HepG2 (cell line): ENCODE results near the gene C3orf18. TPM values are rescaled to one million over a fixed set of nuclear protein-coding genes. Genes with fewer than 3 reads are reported as not detected.

ENCODE experiments used
- HNRNPK ChIP-seq: fragments of 200-400 bp; formaldehyde crosslinking; IDR thresholded peaks from 2 replicates; pipeline ENCODE4 v1.6.1; 2018; ENCODE audit warnings: low read length, low read depth, moderate library complexity, mild to moderate bottlenecking; ENCODE audit not compliant: poor library complexity, severe bottlenecking
- NFKB2 ChIP-seq: sonication (generic); formaldehyde crosslinking; IDR thresholded peaks from 2 replicates; pipeline ENCODE4 v1.4.0; 2020; ENCODE audit warnings: missing genetic modification reagents, borderline replicate concordance
- PHF21A ChIP-seq: sonication (generic); formaldehyde crosslinking; IDR thresholded peaks from 2 replicates; pipeline ENCODE4 v1.5.0; 2020; ENCODE audit warnings: mild to moderate bottlenecking, missing genetic modification reagents
- PHF8 ChIP-seq: sonication (generic); formaldehyde crosslinking; IDR thresholded peaks from 2 replicates; pipeline ENCODE4 v1.5.0; 2020; ENCODE audit warnings: missing genetic modification reagents
- SP140L ChIP-seq: sonication (generic); formaldehyde crosslinking; IDR thresholded peaks from 2 replicates; pipeline ENCODE4 v1.4.0; 2020; ENCODE audit warnings: missing genetic modification reagents, borderline replicate concordance
- SP2 ChIP-seq: sonication (generic); formaldehyde crosslinking; IDR thresholded peaks from 2 replicates; pipeline ENCODE4 v1.5.1; 2020; ENCODE audit warnings: mild to moderate bottlenecking, missing genetic modification reagents
- TMF1 ChIP-seq: sonication (generic); formaldehyde crosslinking; IDR thresholded peaks from 2 replicates; pipeline ENCODE4 v1.8.1; 2022; ENCODE audit warnings: low read depth, missing genetic modification reagents
- ZNF205 ChIP-seq: IDR thresholded peaks from 2 replicates; pipeline ENCODE4 v1.6.1; 2018; ENCODE audit warnings: missing biosample characterization, missing genetic modification reagents
- ZNF781 ChIP-seq: sonication (generic); formaldehyde crosslinking; IDR thresholded peaks from 2 replicates; pipeline ENCODE4 v1.5.1; 2020; ENCODE audit warnings: borderline replicate concordance, mild to moderate bottlenecking, missing genetic modification reagents; ENCODE audit errors: not compliant biosample characterization
- ZSCAN9 ChIP-seq: IDR thresholded peaks from 2 replicates; pipeline ENCODE4 v1.6.1; 2016; ENCODE audit warnings: borderline replicate concordance
- polyA plus RNA-seq, 8 experiments: library from polyadenylated mRNA; depleted of rRNA in 3 of 8; stranded (reverse) in 7 of 8; unstranded in 1 of 8; fragments of >200 nt; fragmentation: Illumina TruSeq in 4 of 8; extraction: Trizol in 4 of 8; gene quantifications; 2 replicates each; pipeline versions ENCODE4 v1.2.1 to v1.2.3, GENCODE V29; 2011 to 2016; ENCODE audit warnings: low read depth in 4 of 8, missing spikeins in 1 of 8, mixed read lengths in 1 of 8; ENCODE audit not compliant: insufficient read depth in 1 of 8
- total RNA-seq, 5 experiments: library from RNA; depleted of rRNA; stranded (reverse); fragments of >200 nt; fragmentation: Illumina TruSeq; extraction: Trizol; gene quantifications; 2 replicates each; pipeline ENCODE4 v1.2.3, GENCODE V29; 2016; ENCODE audit warnings: low read depth in 1 of 5
- TF ChIP-seq, protein P1 (sequence below), 2 experiments: sonication (generic) in 1 of 2; formaldehyde crosslinking in 1 of 2; IDR thresholded peaks; 2 replicates each; pipeline versions ENCODE4 v1.6.1 to v1.9.0; 2014 to 2022; ENCODE audit warnings: antibody characterized with exemption in 1 of 2, borderline replicate concordance in 1 of 2, inconsistent platforms in 1 of 2, low read depth in 1 of 2, missing genetic modification reagents in 1 of 2
- TF ChIP-seq, protein P2 (sequence below): sonication (generic); formaldehyde crosslinking; IDR thresholded peaks from 2 replicates; pipeline ENCODE4 v1.4.0; 2020; ENCODE audit warnings: missing genetic modification reagents, mild to moderate bottlenecking, borderline replicate concordance
- TF ChIP-seq, protein P3 (sequence below): sonication (generic); formaldehyde crosslinking; IDR thresholded peaks from 2 replicates; pipeline ENCODE4 v1.4.0; 2020; ENCODE audit warnings: missing genetic modification reagents
- TF ChIP-seq, protein P4 (sequence below): sonication (generic); formaldehyde crosslinking; IDR thresholded peaks from 2 replicates; pipeline ENCODE4 v1.4.0; 2020; ENCODE audit warnings: mild to moderate bottlenecking, missing genetic modification reagents
- TF ChIP-seq, protein P5 (sequence below): sonication (generic); formaldehyde crosslinking; IDR thresholded peaks from 2 replicates; pipeline ENCODE4 v1.8.1; 2023; ENCODE audit warnings: mild to moderate bottlenecking, missing genetic modification reagents

C3orf18 gene
- total and polyA plus RNA-seq, 2 of the 13 experiments (the other 11 are each of a cell fraction or from before 2014, with no cell fraction given): 1.6 to 4.8 TPM

DNA sequence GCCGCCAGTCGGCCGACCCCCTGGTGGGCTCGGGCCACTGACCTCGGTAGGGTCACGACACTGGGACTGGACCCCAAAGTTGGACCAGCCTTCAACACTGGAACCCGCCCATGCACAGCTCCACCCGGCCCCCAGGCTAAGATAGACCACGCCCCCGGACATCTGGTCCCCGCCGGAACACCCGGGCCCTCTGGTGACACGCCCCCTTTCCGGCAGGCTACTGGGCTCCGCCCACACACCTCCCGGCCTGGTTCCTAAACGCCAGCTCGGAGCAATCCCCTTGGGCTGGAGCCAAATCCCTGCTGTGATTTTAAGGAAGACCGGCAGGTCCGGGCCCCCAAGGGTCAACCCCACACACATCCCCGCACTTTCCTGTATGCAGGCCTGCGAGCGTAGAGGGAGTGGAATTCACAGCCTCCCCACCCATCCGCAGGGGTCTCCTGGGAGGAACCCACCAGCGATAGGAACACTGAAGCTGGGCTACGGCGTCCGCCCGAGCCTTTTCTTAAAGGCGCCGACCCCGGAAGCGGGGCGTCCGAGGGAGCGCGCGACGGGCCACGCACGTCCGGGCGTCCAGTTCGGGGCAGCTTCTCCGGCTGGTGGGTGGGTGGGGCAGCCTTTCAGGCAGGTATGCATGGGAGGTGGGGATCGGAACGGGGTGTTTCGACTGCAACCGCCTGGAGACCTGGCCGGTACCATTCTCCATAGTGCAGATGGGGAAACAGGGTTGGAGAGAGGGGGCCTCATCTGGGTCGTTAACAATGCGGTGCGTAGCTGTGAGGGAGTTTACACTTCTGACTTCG, 1.6 kb upstream of the C3orf18 start, which contains the start of gene HEMK1 (continued):
- TF ChIP-seq, protein P1, sequence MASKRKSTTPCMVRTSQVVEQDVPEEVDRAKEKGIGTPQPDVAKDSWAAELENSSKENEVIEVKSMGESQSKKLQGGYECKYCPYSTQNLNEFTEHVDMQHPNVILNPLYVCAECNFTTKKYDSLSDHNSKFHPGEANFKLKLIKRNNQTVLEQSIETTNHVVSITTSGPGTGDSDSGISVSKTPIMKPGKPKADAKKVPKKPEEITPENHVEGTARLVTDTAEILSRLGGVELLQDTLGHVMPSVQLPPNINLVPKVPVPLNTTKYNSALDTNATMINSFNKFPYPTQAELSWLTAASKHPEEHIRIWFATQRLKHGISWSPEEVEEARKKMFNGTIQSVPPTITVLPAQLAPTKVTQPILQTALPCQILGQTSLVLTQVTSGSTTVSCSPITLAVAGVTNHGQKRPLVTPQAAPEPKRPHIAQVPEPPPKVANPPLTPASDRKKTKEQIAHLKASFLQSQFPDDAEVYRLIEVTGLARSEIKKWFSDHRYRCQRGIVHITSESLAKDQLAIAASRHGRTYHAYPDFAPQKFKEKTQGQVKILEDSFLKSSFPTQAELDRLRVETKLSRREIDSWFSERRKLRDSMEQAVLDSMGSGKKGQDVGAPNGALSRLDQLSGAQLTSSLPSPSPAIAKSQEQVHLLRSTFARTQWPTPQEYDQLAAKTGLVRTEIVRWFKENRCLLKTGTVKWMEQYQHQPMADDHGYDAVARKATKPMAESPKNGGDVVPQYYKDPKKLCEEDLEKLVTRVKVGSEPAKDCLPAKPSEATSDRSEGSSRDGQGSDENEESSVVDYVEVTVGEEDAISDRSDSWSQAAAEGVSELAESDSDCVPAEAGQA (IDR thresholded peaks at IDR 0.05; ENCODE audit: low read depth): peak; percentile 79
- TF ChIP-seq, protein P1 (CRISPR knock-in tag; IDR thresholded peaks at IDR 0.05; ENCODE audit: borderline replicate concordance): no peak
- no peak; the same call in 1 of the 2 replicates for TF ChIP-seq PHF21A (CRISPR knock-in tag)
- 0 out of 2 replicates have a peak, but pooled peaks have one; percentile 45 for TF ChIP-seq ZSCAN9 (CRISPR knock-in tag)
- TF ChIP-seq SP140L (CRISPR knock-in tag): no peak
- 0 out of 2 replicates have a peak, but pooled peaks have one; percentile 51 for TF ChIP-seq NFKB2 (CRISPR knock-in tag)
- peak; percentile 83; the same call in 1 of the 2 replicates for TF ChIP-seq ZNF205
- TF ChIP-seq, protein P2, sequence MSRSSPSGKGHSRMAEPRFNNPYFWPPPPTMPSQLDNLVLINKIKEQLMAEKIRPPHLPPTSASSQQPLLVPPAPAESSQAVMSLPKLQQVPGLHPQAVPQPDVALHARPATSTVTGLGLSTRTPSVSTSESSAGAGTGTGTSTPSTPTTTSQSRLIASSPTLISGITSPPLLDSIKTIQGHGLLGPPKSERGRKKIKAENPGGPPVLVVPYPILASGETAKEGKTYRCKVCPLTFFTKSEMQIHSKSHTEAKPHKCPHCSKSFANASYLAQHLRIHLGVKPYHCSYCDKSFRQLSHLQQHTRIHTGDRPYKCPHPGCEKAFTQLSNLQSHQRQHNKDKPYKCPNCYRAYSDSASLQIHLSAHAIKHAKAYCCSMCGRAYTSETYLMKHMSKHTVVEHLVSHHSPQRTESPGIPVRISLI (CRISPR knock-in tag): 0 out of 2 replicates have a peak, but pooled peaks have one; percentile 17
- peak; percentile 92 for TF ChIP-seq PHF8 (CRISPR knock-in tag)
- peak; percentile 87 for TF ChIP-seq ZNF781
- TF ChIP-seq, protein P3, sequence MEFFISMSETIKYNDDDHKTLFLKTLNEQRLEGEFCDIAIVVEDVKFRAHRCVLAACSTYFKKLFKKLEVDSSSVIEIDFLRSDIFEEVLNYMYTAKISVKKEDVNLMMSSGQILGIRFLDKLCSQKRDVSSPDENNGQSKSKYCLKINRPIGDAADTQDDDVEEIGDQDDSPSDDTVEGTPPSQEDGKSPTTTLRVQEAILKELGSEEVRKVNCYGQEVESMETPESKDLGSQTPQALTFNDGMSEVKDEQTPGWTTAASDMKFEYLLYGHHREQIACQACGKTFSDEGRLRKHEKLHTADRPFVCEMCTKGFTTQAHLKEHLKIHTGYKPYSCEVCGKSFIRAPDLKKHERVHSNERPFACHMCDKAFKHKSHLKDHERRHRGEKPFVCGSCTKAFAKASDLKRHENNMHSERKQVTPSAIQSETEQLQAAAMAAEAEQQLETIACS (CRISPR knock-in tag): no peak
- 0 out of 2 replicates have a peak, but pooled peaks have one; percentile 55 for TF ChIP-seq TMF1 (CRISPR knock-in tag)
- no peak for TF ChIP-seq HNRNPK
- TF ChIP-seq, protein P4, sequence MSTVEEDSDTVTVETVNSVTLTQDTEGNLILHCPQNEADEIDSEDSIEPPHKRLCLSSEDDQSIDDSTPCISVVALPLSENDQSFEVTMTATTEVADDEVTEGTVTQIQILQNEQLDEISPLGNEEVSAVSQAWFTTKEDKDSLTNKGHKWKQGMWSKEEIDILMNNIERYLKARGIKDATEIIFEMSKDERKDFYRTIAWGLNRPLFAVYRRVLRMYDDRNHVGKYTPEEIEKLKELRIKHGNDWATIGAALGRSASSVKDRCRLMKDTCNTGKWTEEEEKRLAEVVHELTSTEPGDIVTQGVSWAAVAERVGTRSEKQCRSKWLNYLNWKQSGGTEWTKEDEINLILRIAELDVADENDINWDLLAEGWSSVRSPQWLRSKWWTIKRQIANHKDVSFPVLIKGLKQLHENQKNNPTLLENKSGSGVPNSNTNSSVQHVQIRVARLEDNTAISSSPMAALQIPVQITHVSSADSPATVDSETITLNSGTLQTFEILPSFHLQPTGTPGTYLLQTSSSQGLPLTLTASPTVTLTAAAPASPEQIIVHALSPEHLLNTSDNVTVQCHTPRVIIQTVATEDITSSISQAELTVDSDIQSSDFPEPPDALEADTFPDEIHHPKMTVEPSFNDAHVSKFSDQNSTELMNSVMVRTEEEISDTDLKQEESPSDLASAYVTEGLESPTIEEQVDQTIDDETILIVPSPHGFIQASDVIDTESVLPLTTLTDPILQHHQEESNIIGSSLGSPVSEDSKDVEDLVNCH (CRISPR knock-in tag): no peak
- TF ChIP-seq SP2 (CRISPR knock-in tag): peak; percentile 73
- TF ChIP-seq, protein P5, sequence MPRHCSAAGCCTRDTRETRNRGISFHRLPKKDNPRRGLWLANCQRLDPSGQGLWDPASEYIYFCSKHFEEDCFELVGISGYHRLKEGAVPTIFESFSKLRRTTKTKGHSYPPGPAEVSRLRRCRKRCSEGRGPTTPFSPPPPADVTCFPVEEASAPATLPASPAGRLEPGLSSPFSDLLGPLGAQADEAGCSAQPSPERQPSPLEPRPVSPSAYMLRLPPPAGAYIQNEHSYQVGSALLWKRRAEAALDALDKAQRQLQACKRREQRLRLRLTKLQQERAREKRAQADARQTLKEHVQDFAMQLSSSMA (CRISPR knock-in tag): no peak
